Measurements from ENCODE around the gene TEAD4.

The TEAD4 gene

DNA sequence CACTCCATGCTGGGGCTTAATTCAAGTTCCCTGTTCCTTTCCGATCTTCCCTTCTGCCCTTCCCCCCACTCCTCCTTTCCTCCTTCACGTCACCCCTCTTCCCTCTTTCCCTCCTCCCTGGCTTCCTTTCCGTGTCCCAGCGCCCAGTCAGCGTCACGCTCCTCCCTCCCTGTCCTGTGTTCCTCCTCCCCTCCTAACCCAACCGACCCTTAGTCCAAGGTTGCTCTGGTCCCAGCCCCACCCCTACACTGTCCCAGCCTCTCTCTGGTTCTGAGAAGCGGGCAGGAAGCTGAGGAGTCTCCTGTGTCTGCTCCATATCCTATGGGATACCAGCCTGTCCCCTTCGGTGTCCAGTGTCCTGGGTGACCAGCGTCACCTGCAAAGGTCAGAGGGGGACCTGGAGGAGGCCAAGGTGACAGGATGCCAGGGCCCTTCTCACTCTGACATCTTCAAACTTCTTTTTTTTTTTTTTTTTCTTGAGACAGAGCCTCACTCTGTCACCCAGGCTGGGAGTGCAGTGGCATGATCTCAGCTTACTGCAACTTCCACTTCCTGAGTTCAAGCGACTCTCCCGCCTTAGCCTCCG, 61.7 kb downstream of the TEAD4 start:
- H3K27me3 Mint-ChIP-seq = no peaks in the 10 kb centered on the region
- DNase-seq (no peak), ATAC-seq (no peak)
- H3K36me3 Mint-ChIP-seq (ENCODE audit: low read depth) = no peaks in the 10 kb centered on the region
- H3K4me3 Mint-ChIP-seq = no peak overlapping the region
- no peaks in the 10 kb centered on the region for H3K9me3 Mint-ChIP-seq
- no peak overlapping the region for H3K27ac Mint-ChIP-seq
- no peaks in the 10 kb centered on the region for H3K4me1 Mint-ChIP-seq

DNA sequence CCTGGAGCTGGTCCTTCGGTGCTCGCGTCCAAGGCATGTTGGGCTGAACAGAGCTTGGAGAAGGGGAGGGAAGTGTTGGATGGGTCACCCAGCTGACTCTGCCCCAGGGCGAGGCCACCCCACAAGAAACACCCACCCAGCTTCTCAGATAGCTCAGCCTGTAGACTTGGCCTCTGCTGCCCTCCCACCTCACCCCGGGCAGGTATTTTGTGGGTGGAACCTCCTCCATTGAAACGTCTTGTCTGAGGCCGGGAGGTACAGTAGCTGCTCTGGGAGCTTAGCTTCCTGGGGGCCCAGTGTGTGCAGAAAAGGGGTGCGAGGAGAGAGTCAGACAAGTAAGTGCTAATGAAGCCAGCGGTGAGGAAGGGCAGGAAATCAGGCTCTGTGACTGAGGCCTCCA, 63.2 kb downstream of the TEAD4 start:
- no peaks in the 10 kb centered on the region for H3K4me1 Mint-ChIP-seq
- no peak overlapping the region for H3K4me3 Mint-ChIP-seq
- H3K27ac Mint-ChIP-seq = no peak overlapping the region
- ATAC-seq (no peak), DNase-seq (no peak)
- no peaks in the 10 kb centered on the region for H3K27me3 Mint-ChIP-seq
- H3K9me3 Mint-ChIP-seq = no peaks in the 10 kb centered on the region
- H3K36me3 Mint-ChIP-seq (ENCODE audit: low read depth) = no peaks in the 10 kb centered on the region

DNA sequence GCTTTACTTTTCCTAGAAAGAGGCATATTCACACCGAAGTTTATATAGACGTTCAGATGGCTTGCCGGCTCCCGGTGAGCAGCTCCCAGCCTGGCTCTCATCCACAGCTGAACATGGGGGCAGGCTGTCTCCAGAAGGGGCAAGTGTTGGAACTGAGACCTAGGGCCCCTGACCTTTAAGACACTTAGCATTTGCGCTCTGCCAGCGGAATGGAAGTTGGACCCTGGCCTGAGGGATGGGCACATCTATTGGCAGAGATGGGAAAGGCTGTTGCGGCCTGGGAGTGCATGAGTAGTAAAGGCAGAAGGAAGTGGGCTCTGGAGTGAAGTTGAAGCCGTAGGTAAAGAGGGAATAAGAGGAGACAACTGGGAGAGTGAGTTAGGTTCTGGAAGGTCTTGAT, 63.8 kb downstream of the TEAD4 start:
- DNase-seq = no peak
- ATAC-seq = no peak
- Mint-ChIP-seq H3K36me3 (ENCODE audit: low read depth) (no peaks in the 10 kb centered on the region), H3K27ac (no peak overlapping the region), H3K4me3 (no peak overlapping the region), H3K27me3 (no peaks in the 10 kb centered on the region), H3K9me3 (no peaks in the 10 kb centered on the region), H3K4me1 (no peaks in the 10 kb centered on the region)

DNA sequence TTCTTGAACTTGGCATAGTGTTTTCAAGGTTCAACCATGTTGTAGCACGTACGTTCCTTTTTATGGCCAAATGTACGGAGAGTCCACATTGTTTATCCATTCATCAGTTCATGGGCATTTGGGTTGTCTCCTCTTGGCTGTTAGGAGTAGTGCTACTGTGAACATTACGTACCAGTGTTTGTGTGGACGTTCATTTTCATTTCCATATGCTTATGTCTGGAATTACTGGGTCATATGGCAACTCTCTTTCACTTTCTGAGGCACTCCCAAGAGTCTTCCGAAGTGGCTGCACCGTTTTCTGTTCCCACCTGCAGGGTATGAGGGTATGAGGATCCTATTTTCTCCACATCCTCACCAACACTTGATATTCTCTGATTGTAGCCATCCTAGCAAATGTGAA, 68.9 kb downstream of the TEAD4 start:
- DNase-seq (no peak), ATAC-seq (no peak)
- H3K4me1 Mint-ChIP-seq = no peaks in the 10 kb centered on the region
- H3K9me3 Mint-ChIP-seq = no peaks in the 10 kb centered on the region
- no peaks in the 10 kb centered on the region for H3K27me3 Mint-ChIP-seq
- H3K4me3 Mint-ChIP-seq = no peak overlapping the region
- no peaks in the 10 kb centered on the region for H3K36me3 Mint-ChIP-seq (ENCODE audit: low read depth)
- no peak overlapping the region for H3K27ac Mint-ChIP-seq

DNA sequence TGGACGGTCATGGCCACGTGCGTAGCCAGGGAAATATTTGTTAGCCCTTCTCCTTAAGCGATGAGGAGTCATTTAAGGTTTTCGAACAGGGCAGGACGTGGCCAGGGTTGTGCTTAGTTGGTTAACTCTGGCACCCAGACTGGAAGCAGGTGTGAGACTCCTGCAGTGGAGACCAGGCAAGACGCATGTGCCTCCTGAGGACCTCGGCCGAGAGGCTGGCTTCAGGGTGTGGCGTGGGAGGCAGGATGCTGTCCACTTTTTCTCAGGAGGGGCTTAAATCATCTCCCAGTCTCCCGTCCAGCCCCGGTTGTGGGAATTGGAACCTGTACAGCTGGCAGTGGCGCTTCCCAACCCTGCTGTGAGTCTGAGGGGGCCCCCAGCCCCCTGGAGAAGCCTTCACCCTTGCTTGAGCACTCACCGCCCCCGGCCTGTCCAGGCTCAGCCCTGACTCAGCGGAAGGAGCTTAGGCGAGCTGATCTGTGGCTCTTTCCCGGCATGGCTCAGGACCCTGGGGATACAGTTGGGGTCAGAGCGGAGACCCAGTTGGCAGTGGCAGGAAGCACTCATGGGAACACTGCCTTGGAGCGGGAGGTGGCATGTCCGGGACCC, 71.7 kb downstream of the TEAD4 start:
- no peaks in the 10 kb centered on the region for H3K27me3 Mint-ChIP-seq
- H3K27ac Mint-ChIP-seq = no peak overlapping the region
- H3K36me3 Mint-ChIP-seq (ENCODE audit: low read depth) = no peaks in the 10 kb centered on the region
- H3K4me1 Mint-ChIP-seq = no peaks in the 10 kb centered on the region
- no peak for DNase-seq
- no peak for ATAC-seq
- no peaks in the 10 kb centered on the region for H3K9me3 Mint-ChIP-seq
- H3K4me3 Mint-ChIP-seq = no peak overlapping the region

DNA sequence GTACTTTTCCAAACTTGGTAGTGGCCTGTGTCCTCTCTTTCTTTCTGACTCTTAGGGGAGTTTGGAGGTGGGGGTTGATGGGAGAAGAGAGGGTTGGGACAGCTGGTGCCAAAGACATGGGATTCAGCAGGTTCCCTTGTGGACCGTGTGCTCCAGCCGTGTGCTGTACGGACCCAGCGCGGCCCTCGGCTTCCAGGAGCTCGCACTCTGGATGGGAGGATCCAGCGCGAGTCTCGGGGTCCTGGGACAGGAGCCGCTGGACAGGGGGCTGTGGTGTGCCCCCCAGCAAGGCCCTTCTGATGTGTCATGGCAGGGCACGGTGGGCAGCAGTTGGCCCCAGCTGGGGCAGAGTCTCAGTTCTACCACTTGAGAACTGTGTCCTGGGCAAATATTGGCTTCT, 73.0 kb downstream of the TEAD4 start:
- ATAC-seq = no peak
- Mint-ChIP-seq H3K9me3 (no peaks in the 10 kb centered on the region), H3K4me3 (no peak overlapping the region), H3K27me3 (no peaks in the 10 kb centered on the region), H3K27ac (no peak overlapping the region), H3K4me1 (no peaks in the 10 kb centered on the region), H3K36me3 (ENCODE audit: low read depth) (no peaks in the 10 kb centered on the region)
- DNase-seq = no peak

DNA sequence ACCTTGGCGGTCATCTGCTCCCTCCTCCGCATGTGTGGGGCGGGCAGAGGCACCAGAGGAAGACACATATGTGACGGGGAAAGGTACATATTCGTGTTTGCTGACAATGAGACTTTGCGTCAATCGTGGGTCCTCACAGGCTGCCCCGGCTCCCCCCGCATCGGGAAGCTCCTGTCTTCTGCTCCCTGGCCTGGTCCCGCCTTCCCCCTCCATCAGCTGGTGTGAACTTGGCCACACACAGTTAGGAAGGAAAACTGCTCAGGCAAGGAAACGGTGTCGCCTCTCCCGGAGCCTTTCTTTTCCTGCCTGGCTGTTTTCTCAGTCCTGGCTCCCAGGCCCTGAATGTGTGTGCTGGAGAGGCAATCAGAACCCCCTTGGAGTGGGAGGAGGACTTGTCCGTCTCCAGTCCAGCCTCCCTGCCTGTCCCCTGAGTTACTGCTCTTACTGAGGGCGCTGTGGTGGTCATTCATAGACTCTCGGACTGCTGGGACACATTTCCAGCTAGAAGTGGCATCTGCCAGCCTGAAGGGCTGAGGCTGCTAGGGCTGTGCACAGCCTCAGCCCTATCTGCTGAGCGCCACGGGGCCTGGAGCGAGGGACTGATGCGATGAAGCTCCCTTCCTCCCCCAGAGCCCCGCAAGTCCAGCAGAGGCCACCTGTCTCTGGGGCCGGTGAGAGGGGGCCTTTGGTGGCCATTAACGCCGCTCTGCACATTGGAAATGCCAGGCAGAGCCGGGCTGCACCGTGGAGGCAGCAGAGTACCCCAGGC, 73.8 kb downstream of the TEAD4 start:
- ATAC-seq (no peak), DNase-seq (no peak)

DNA sequence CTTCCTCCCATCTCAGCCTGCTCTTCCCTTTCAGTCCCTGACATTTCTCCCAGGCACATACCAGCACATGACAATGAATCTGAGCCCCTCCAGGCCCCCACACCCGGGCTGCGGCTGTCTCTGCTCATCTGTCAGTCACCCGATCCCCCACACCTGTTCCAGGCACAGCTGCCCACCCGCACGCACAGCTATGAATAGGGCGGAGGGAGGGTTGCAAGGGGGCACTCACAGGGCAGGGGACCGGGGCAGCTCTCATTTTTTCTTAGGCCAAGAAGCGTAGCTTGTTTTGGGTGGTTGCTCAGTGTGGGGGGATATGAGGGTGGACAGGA, 74.3 kb downstream of the TEAD4 start:
- H3K27me3 Mint-ChIP-seq = no peaks in the 10 kb centered on the region
- H3K4me3 Mint-ChIP-seq = no peak overlapping the region
- H3K9me3 Mint-ChIP-seq = no peaks in the 10 kb centered on the region
- H3K27ac Mint-ChIP-seq = no peak overlapping the region
- ATAC-seq = no peak
- DNase-seq = no peak
- H3K4me1 Mint-ChIP-seq = no peaks in the 10 kb centered on the region
- no peaks in the 10 kb centered on the region for H3K36me3 Mint-ChIP-seq (ENCODE audit: low read depth)

More for the DNA sequence above, 73.8 kb downstream of the TEAD4 start:
- Mint-ChIP-seq H3K4me1 (no peaks in the 10 kb centered on the region), H3K27ac (no peak overlapping the region), H3K9me3 (no peaks in the 10 kb centered on the region), H3K4me3 (no peak overlapping the region), H3K36me3 (ENCODE audit: low read depth) (no peaks in the 10 kb centered on the region), H3K27me3 (no peaks in the 10 kb centered on the region)

DNA sequence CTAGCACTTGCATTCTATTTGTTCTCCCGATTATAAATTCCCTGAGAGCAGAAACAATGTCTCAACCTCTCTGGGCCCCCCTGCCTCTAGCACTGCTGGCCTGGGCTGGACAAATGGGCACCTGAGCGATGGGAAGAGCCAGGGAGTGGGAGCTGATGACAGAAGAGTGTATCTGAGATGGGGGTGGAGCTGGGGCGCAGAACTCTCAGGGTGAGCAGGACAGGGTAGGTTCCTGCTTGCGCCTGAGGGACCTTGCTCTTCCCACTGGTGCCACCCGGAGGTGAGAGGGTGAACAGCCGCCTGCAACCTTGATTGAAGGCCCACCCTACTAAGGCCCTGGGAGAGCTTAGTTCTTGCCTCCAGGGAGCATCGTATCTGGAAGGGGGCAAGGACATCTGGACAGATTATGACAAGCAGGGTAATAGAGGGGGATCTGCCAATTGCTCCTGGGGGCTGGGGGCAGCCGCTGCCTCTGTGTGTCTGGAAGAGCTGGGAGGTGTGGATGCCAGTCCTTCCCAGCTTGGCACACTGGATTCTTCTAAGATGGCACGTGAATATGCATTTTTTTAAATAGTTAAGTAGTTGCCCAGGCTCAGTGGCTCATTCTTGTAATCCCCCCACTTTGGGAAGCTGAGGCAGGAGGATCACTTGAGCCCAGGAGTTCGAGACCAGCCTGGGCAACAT, 75.0 kb downstream of the TEAD4 start:
- no peak overlapping the region for H3K27ac Mint-ChIP-seq
- H3K4me1 Mint-ChIP-seq = no peaks in the 10 kb centered on the region
- no peak overlapping the region for H3K4me3 Mint-ChIP-seq
- no peaks in the 10 kb centered on the region for H3K36me3 Mint-ChIP-seq (ENCODE audit: low read depth)
- no peaks in the 10 kb centered on the region for H3K27me3 Mint-ChIP-seq
- no peaks in the 10 kb centered on the region for H3K9me3 Mint-ChIP-seq
- DNase-seq = peak; percentile 64
- ATAC-seq = peak; percentile 76

DNA sequence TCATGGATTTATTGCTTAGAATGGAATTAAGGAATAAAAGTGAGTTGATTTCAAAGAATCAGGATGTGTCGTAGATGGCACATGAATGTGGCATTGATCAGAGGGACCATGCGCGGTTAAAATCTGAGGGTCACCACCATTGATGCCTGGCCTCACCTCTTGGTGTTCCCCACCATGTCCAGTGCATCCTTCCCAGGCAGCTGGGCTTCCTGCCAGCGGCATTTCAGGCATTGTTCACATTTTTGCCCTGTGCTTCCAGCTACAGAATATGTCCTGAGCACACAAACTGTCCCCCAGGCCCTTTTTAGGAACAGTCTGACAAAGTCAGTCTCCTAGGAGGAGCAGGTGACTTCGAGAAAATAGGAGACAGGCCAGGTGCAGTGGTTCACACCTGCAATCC, 76.0 kb downstream of the TEAD4 start:
- no peaks in the 10 kb centered on the region for H3K4me1 Mint-ChIP-seq
- no peak overlapping the region for H3K4me3 Mint-ChIP-seq
- no peaks in the 10 kb centered on the region for H3K27me3 Mint-ChIP-seq
- H3K9me3 Mint-ChIP-seq = no peaks in the 10 kb centered on the region
- no peak overlapping the region for H3K27ac Mint-ChIP-seq
- ATAC-seq = no peak
- no peak for DNase-seq
- H3K36me3 Mint-ChIP-seq (ENCODE audit: low read depth) = no peaks in the 10 kb centered on the region

DNA sequence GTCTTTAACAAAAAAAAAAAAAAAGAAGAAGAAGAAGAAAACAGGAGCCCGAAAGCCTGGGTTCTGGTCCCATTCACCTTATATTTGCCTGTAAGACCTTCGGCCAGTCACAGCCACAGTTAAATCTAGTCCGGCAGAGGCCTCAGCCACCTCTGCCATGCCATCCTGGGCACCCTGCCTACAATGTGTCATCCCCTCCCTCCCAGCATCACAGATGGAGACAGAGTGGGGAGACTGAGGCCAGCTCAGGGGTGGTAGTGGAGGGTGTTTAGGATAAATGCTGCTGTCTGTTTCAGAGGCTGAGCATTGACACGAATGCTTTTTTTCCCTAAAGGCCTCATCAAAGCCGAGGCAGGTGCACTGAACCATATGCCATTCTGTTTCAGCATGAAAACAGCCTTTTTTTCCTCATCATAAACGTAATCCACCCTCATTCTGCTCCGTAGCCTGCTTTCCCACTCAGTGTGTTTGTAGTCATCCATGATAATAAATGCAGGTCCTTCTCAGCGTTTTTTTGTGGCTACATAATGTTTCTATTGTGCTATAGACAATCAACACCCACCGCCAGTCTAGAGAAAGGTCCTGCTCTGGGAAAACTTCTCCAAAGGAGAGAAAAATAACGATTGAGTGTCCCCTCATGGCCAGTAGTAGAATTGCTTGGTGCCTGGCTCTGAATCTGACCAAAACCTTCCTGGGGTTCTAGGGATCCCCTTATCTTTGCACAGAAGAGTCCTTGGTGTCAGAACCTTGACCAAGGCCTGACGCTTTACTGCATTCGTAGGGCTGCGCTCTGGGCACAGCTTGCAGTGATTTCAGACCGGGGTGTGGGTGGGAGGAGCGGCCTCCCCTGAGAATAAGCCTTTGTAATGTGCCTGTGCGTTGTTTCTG, 76.9 kb downstream of the TEAD4 start:
- Mint-ChIP-seq H3K4me3 (no peak overlapping the region), H3K36me3 (ENCODE audit: low read depth) (no peaks in the 10 kb centered on the region), H3K27me3 (no peaks in the 10 kb centered on the region), H3K27ac (no peak overlapping the region), H3K4me1 (no peaks in the 10 kb centered on the region), H3K9me3 (no peaks in the 10 kb centered on the region)
- ATAC-seq = no peak
- DNase-seq = no peak

DNA sequence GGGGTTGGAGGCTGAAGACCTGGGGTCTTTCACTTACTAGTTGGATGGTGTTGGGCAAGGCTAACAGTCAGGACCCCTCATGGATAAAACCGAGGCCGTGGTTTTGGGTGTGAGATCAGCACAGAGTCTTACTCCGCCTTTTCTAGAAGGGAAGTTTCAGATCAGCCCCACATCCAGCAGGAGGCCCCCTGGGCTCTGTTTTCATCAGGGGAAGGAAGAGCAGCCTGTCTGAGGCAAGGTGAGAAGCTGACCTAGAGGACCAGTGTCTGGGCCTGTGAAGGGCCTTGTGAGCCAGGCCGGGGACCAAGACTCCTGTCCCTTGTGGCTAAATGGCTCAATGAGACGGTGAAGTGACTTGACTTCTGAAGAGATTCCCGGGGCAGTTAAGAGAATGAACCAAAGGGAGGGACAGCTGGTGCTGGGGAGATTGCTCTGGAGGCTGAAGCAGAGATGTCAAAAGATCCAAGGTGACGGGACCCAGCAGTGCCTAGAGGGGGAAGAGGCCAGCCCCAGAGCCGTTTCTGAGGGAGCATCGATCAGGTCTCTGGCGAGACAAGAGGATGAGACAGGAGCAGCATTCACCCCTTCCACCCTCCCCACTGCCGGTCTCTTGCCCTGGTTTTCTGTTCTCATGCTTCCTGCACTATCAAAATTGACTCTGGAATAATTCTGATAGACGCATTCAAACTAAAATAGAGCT, 77.9 kb downstream of the TEAD4 start:
- Mint-ChIP-seq H3K36me3 (ENCODE audit: low read depth) (no peaks in the 10 kb centered on the region), H3K27me3 (peaks cover 5% of the 10 kb centered on the region), H3K27ac (no peak overlapping the region), H3K4me3 (no peak overlapping the region), H3K4me1 (peaks cover 2% of the 10 kb centered on the region), H3K9me3 (no peaks in the 10 kb centered on the region)
- DNase-seq = no peak
- ATAC-seq = no peak

DNA sequence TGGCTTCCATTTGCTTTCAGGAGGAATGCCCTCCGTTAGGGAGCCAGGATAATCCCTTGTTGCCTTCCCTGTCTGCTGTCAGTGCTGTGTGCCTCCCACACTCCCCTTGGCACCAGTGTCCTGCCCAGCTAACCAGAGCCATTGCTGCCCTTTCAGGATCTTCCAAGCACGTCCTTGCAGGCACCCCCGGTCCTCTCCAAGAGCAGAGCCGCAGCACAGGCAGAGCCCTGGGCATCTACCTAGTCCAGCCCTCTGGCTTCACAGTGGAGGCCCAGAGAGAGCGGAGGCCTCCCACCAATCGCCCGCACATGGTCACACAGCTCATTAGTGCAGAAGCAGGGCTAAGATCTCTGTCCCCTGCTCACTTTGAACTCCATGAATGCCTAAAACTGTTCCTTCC, 79.0 kb downstream of the TEAD4 start:
- no peaks in the 10 kb centered on the region for H3K36me3 Mint-ChIP-seq (ENCODE audit: low read depth)
- H3K4me3 Mint-ChIP-seq = no peak overlapping the region
- no peak for DNase-seq
- ATAC-seq = no peak
- H3K9me3 Mint-ChIP-seq = no peaks in the 10 kb centered on the region
- H3K27ac Mint-ChIP-seq = no peak overlapping the region
- peaks cover 2% of the 10 kb centered on the region for H3K4me1 Mint-ChIP-seq
- H3K27me3 Mint-ChIP-seq = peaks cover 15% of the 10 kb centered on the region

DNA sequence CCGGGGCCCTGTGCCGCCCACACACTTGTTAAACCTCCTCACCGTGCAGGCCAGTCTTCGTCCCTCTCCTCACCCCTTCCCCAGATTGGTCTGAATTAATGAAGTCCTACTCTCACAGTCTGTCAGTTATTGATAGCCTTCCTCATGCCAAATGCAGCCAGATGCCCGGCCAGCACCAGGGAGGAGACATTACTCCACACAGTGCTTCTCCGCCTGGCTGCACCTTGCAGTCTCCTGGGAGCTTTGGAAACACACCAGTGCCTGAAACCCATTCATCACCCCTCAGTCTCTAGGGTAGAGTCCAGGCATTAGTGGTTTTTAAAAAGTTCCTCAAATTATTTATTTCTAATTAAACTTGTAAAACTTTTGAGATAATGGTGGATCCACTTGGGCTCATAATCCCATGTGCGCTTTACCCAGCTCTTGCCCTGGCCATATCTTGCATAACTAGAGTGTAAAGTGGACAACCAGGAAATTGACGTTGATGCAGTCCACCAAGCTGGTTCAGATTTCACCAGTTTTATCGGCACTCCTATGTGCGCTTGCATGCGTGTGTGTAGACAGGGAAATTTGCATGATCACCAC, 79.8 kb downstream of the TEAD4 start:
- Mint-ChIP-seq H3K4me1 (peaks cover 2% of the 10 kb centered on the region), H3K9me3 (no peaks in the 10 kb centered on the region), H3K27me3 (peaks cover 22% of the 10 kb centered on the region), H3K36me3 (ENCODE audit: low read depth) (no peaks in the 10 kb centered on the region), H3K27ac (no peak overlapping the region), H3K4me3 (no peak overlapping the region)
- no peak for DNase-seq
- ATAC-seq = no peak
